ENCODE data around the gene NXPE3. TPM values are rescaled to one million over a fixed set of nuclear protein-coding genes. Genes with fewer than 3 reads are reported as not detected.

NXPE3 gene
- total RNA-seq, 1 donor from 2014 or later, result 21.1 TPM

- DNase-seq, result peak; percentile 17
Measured at GRCh38 chr3:101803173-101803782, 24.3 kb downstream of the NXPE3 start.

GRCh38 chr3:101803939-101804338, 24.9 kb downstream of the NXPE3 start:
- DNase-seq, result no peak

DNA sequence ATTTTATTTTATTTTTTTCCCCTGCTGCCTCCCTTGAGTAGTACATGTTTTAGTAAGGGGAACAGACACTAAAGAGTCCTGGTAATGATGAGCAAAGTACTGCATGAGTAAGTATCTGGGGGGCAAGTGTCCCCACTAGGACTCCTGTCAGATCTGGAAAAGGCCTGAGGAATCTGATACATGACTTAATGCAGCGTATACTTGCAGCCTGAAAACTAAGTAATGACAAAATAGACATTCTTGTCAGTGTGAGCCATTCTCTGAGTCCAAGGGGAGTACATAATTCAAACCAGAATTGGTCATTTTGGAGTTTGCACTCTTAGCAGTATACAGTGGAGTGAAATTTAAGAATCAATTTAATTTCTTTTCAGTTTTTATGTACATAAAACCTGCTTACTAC, 27.5 kb downstream of the NXPE3 start:
- DNase-seq, result no peak

- DNase-seq, result no peak
Measured at GRCh38 chr3:101807888-101808287, 28.9 kb downstream of the NXPE3 start.

GRCh38 chr3:101809178-101810021, 30.4 kb downstream of the NXPE3 start:
- no peak for DNase-seq

- no peak for DNase-seq
Measured at GRCh38 chr3:101810022-101810418, 31.0 kb downstream of the NXPE3 start.

DNA sequence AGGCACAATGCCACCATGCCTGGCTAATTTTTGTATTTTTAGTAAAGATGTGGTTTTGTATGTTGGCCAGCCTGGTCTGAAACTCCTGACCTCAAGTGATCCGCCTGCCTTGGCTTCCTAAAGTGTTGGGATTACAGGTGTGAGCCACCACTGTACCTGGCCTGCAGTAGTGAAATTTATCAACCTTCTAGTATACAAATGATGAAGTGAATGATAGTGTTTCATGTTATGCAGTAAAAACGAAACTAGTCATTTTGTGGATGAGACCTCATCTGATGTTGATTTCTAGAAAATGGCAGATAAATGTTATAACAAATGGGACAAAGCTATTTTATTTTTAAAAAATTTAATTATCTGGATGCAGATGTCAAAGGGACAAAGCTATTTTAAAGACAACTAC, 32.9 kb downstream of the NXPE3 start:
- no peak for DNase-seq

GRCh38 chr3:101812895-101813294, 33.9 kb downstream of the NXPE3 start:
- no peak for DNase-seq

GRCh38 chr3:101813817-101814440, 34.9 kb downstream of the NXPE3 start:
- no peak for DNase-seq

DNA sequence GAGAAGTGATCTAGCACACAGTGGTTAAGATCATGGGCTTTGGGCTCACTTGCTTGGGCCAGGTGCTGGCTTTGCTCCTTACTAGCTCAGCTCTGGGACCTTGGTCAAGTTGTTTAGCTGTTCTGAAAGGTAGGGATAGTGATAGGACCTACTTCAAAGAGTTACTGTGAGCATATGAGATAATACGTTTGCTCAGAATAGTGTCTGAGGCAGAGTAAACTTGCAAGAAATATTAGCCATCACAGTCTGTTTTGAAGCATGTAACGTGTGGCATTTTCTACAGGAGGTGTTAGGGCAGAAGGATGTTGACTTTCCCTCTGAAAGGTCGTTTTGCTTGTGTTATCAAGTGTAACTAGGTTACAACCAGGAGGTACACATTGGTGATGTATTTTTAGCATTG, 35.8 kb downstream of the NXPE3 start:
- no peak for DNase-seq

GRCh38 chr3:101816215-101817149, 37.5 kb downstream of the NXPE3 start:
- DNase-seq, result no peak

DNA sequence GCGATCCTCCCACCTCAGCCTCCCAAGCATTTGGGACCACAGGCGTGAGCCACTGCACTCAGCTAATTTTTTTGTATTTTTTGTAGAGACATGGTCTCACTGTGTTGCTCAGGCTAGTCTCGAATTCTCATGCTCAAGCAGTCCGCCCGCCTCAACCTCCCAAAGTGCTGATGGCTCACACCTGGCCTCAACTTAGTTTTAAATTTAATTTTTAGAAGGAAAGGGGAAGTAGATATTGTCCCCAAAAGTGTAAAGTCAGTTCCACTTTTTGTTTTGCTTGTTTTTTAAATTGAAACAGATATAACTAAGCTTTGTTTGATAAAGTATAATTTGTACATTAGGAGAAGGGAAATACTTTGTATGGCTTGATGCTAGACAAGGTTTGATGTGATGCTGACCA, 39.0 kb downstream of the NXPE3 start:
- no peak for DNase-seq

DNA sequence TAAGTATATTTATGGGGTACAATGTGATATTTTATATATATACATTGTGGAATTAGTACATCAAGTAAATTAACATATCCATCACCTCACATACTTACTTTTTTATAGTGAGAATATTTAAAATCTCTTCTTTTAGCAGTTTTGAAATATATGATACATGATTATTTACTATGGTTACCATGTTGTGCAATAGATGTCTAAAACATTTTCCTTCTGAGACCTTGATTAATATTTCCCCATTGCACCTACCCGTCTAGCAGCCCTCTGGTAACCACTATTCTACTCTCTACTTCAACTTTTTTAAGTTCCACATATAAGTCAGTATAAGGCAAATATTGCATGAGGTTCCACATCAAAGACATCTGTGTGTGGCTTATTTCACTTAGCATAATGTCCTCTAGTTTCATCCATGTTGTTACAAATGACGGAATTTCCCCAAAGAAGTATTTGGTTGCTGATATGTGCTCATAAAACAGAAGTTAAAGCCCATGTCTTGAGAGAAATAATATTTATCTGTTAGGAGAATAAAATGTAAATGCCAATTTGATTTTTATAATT, 40.7 kb downstream of the NXPE3 start:
- DNase-seq, result no peak

GRCh38 chr3:101821503-101821902, 42.5 kb downstream of the NXPE3 start:
- no peak for DNase-seq

- no peak for DNase-seq
Measured at GRCh38 chr3:101823525-101823924, 44.5 kb downstream of the NXPE3 start.

GRCh38 chr3:101824702-101825101, 45.7 kb downstream of the NXPE3 start:
- no peak for DNase-seq

DNA sequence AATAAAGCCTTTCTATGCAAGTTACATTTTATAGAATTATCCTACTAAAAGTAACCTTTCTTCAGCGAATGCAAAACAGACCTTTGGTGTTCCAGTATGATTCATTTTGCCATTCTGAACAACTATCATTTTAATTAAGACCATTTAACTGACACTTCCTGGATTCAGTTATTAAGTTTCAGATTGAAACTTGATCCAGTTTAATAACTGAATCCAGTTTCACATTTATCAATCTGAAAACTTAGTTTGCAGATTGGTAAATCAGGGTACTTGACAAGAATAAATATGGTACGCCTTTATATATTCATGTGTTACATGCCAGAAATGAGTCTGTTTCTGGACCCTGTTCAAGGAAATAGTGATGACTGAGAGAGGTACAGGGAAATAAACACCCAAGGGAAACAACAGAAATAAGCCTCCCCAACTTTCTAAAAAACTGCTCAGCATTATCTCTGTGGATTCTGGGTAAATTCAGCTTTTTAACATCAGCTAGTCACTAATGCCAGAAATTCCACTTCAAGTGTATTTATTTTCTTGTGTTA, 47.0 kb downstream of the NXPE3 start:
- no peak for DNase-seq

DNA sequence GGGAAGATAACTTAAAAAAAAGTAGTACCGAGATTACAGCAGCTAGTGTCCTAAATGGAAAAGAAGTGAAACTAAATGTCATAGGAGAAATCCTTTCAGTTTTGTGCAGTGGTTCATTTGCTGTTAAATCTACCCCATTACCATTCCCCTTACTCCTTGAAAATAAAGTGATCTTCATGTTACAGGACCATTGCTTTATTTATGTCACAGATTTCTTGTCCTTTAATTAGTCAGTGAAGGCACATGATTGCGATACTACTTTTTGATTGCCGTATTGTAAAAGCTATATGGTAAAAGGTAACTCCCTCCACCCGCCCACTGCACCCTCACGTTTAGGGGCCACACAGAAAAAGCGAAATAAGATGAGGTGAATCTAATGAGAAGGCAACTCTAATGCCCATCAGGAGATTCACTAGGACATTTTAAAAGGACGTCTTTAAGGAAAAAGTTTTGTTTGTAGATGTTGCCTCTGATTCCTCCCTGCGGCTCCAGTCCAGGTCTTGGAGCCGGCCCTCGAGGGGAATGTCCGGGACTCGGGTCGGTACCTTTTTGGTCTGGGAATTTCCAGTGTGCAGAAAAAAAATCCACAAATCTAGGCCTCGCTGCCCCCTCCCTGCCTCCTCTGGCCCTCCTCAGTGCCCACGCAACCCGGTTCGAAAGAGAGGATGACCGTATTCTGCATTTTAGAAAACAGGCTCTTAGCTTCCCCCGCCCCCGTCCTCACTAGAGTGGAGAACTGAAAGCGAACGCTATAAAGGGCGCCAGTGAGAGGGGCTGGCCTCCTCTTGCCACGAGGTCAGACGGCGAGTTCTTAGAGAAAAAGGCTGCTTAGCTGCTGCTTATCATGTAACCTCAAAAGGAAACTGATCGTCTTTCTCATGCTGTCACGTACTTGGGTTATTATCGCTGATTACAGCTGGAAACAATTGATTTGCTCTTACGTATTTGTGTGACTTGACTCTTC, 48.5 kb downstream of the NXPE3 start:
- peak; percentile 28 for DNase-seq

GRCh38 chr3:101828276-101828675, 49.3 kb downstream of the NXPE3 start:
- no peak for DNase-seq

GRCh38 chr3:101828691-101829436, 49.9 kb downstream of the NXPE3 start:
- no peak for DNase-seq
